Measurements from ENCODE around the gene DLGAP1. TPM values are rescaled to one million over a fixed set of nuclear protein-coding genes. Genes with fewer than 3 reads are reported as not detected.

The DLGAP1 gene
- total RNA-seq, 1 donor from 2014 or later, result 2.0 TPM

GRCh38 chr18:3720818-3721545 is 734.1 kb downstream of the DLGAP1 start:
- H3K9me3 ChIP-seq, result no peaks in the 10 kb centered on the region
- no peaks in the 10 kb centered on the region for H3K36me3 ChIP-seq
- no peak for TF ChIP-seq CTCF (IDR thresholded peaks at IDR 0.05)
- no peak for DNase-seq (ENCODE audit: low spot score in 2 of 2)
- intact Hi-C loops (cut with DNase I), result no loop called here
- H3K4me1 ChIP-seq, result peaks cover 0 to 2% of the 10 kb centered on the region in 2 donors
- H3K27me3 ChIP-seq, result no peaks in the 10 kb centered on the region
- no peak overlapping the region for H3K27ac ChIP-seq
- H3K4me3 ChIP-seq, result no peak overlapping the region

GRCh38 chr18:3720159-3720558 is 734.9 kb downstream of the DLGAP1 start:
- no peak overlapping the region for H3K27ac ChIP-seq
- H3K9me3 ChIP-seq, result no peaks in the 10 kb centered on the region
- intact Hi-C loops (cut with DNase I), result no loop called here
- peaks cover 0 to 2% of the 10 kb centered on the region in 2 donors for H3K4me1 ChIP-seq
- no peak for DNase-seq (ENCODE audit: low spot score in 2 of 2)
- no peak overlapping the region for H3K4me3 ChIP-seq
- H3K27me3 ChIP-seq, result no peaks in the 10 kb centered on the region
- H3K36me3 ChIP-seq, result no peaks in the 10 kb centered on the region
- no peak for TF ChIP-seq CTCF (IDR thresholded peaks at IDR 0.05)

GRCh38 chr18:3717376-3718025 is 737.6 kb downstream of the DLGAP1 start:
- intact Hi-C loops (cut with DNase I), result no loop called here
- no peaks in the 10 kb centered on the region for H3K36me3 ChIP-seq

GRCh38 chr18:3716116-3716660 is 738.9 kb downstream of the DLGAP1 start:
- no peak overlapping the region for H3K4me3 ChIP-seq
- no peak overlapping the region for H3K27ac ChIP-seq
- no peaks in the 10 kb centered on the region for H3K36me3 ChIP-seq
- H3K27me3 ChIP-seq, result no peaks in the 10 kb centered on the region
- no peaks in the 10 kb centered on the region for H3K4me1 ChIP-seq
- DNase-seq (ENCODE audit: low spot score in 2 of 2), result no peak
- no peaks in the 10 kb centered on the region for H3K9me3 ChIP-seq
- intact Hi-C loops (cut with DNase I), result no loop called here
- no peak for TF ChIP-seq CTCF (IDR thresholded peaks at IDR 0.05)

More at GRCh38 chr18:3717376-3718025, 737.6 kb downstream of the DLGAP1 start:
- no peaks in the 10 kb centered on the region for H3K4me1 ChIP-seq
- no peak overlapping the region for H3K4me3 ChIP-seq
- H3K9me3 ChIP-seq, result no peaks in the 10 kb centered on the region
- DNase-seq (ENCODE audit: low spot score in 2 of 2), result no peak
- no peak overlapping the region for H3K27ac ChIP-seq
- H3K27me3 ChIP-seq, result no peaks in the 10 kb centered on the region
- TF ChIP-seq CTCF (IDR thresholded peaks at IDR 0.05), result no peak

GRCh38 chr18:3715231-3716080 is 739.7 kb downstream of the DLGAP1 start:
- intact Hi-C loops (cut with DNase I), result no loop called here
- TF ChIP-seq CTCF (IDR thresholded peaks at IDR 0.05), result no peak
- no peak overlapping the region for H3K27ac ChIP-seq
- H3K4me3 ChIP-seq, result no peak overlapping the region
- no peaks in the 10 kb centered on the region for H3K27me3 ChIP-seq
- H3K36me3 ChIP-seq, result no peaks in the 10 kb centered on the region
- H3K4me1 ChIP-seq, result peaks cover 0 to 6% of the 10 kb centered on the region in 2 donors
- no peak for DNase-seq (ENCODE audit: low spot score in 2 of 2)
- no peaks in the 10 kb centered on the region for H3K9me3 ChIP-seq

Data from ascending aorta (tissue), 2 donors.